Measurements from ENCODE around the gene ZIC2.

ZIC2 gene

DNA sequence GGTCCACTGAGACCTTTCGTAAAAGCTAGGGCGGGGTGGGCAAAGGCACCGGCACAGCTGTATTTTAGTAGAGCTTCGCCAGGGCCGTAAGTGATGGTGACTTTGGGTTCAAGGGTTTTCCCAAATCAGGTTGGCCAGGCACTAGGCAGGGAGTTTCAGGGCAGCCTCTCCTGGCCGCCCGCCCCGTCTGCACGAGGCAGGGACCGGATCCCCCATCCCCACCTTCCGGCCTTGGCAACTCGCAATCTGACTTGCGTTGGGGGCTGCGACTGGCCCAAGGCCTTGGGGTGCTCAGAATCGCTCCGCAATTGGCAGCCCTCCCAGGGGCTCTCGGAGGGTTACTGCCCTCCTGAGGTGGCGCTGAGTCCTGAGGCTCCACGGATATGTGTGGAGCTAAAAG is 6.0 kb upstream of the ZIC2 start:
- no peak for DNase-seq

GRCh38 chr13:99976575-99976974 is 5.0 kb upstream of the ZIC2 start:
- DNase-seq = no peak

- no peak for DNase-seq
Measured at GRCh38 chr13:99977334-99977911, 4.2 kb upstream of the ZIC2 start.

- no peak for DNase-seq
Measured at GRCh38 chr13:99977912-99978798, 3.4 kb upstream of the ZIC2 start.

DNA sequence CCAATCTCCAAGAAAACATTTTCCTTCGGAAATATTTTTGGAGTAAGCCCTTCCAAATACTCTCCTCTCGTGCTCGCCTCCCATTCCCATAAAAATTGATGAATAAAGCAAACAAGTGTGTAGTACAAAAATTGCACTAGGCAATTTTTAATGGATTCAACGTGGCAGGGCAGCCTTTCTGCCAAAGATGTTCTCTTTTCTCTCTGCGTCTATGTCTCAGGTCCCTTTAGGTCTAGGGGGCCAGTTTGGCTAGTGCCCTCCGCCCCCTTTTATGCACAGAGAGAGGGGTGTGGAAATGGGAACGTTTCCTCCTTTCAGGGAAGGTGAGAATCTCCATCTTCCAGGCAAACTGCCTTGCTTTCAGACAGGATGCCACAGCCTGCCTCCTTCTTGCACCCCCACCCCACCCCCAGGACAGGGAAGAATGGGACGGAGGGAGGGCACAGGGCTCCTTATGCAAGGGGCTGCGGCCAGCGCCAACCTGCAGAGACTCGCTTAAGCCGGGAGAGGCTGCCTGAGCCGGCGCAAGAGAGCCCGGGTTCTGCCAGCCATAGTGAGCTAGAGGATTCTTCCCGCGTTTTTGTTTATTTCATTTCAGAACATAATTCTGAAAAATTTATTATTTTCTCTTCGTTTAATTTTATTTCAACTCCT is 2.7 kb upstream of the ZIC2 start:
- DNase-seq = peak in 1 of 2 experiments; percentile 36

DNA sequence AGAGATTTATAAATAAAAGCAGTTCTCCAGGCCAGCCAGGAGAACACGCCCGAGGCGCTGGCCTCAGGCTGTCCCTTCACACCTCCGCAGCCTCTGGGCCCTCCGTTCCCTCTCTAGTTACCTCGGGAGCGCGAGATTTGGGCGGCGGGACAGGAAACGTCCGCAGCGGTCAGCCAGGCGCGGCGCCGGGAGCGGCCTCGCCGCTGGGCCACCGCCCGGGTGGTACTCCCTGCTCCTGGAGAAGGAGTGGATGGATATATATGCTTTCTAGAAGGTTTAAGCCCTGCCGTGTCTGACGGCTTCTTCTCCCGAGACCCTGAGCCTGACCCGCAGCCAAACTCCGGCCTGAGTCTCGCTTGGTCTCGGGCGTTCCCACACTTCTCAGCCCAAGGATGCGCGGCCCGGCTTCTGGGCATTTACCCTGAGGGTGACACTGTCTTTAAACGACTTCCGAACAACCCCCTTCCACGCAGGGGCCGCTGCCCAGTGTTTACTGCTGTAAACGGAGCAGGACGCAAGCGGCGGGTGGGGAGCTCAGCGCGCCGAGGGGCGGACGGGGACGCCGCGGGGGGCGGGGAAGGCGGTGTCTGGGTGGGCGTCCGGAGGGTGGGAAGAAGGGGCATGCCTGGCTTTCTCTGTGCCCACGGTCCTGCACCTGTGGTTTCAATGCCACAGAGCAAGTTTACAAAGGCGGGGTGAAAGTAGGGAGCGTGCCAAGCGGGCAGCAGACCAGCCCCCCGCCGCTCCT is 2.0 kb upstream of the ZIC2 start:
- DNase-seq = no peak

- DNase-seq = peak in 1 of 2 experiments; percentile 49
Measured at GRCh38 chr13:99980201-99980823, 1.3 kb upstream of the ZIC2 start.

DNA sequence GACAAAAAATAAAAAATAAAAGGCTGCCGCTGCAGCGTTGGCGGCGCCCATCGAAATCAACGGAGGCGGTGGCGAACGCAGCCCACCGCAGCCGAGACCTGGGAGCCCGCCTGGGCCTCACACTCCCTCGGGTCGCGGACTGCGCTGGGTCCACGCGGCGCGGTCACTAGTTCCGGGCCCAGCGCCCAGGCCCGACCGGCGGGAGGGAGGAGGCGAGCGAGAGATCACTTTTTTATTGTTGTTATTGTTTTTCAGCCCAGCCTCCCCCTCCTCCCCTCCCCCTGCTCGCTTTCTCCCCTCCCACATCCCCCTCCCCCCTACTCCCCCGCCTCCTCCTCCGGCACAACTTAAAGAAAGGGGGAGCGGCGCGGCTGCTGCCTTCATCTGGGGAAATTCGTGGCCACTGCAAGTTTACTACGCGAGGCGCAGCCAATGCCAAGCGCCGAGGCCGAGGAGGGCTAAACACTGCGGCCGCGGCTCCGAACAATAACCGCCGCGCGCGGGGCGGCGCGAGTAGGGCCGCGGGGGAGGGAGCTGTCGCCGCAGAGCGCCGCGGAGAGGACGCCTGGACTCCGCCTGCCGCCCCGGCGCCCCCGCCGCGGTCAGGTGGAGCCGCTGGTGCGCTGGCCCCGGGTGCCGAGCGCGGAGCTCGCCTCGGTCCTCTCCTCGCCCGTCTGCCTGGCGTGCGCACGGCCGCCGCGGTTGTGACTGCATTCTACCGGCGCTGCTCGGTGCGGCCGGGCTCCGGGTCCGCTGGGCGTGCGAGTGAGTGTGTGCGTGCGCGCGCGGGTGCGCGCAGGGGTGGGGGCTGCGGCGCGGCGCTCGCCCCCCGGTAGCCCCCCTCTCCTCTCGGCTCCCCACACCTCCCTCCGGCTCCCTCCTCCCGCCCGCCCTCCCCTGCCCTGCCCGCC is 505 bp upstream of the ZIC2 start:
- DNase-seq = no peak

GRCh38 chr13:99982036-99982730 is 599 bp downstream of the ZIC2 start:
- DNase-seq = no peak

GRCh38 chr13:99982731-99983498 is 1.3 kb downstream of the ZIC2 start:
- no peak for DNase-seq

DNA sequence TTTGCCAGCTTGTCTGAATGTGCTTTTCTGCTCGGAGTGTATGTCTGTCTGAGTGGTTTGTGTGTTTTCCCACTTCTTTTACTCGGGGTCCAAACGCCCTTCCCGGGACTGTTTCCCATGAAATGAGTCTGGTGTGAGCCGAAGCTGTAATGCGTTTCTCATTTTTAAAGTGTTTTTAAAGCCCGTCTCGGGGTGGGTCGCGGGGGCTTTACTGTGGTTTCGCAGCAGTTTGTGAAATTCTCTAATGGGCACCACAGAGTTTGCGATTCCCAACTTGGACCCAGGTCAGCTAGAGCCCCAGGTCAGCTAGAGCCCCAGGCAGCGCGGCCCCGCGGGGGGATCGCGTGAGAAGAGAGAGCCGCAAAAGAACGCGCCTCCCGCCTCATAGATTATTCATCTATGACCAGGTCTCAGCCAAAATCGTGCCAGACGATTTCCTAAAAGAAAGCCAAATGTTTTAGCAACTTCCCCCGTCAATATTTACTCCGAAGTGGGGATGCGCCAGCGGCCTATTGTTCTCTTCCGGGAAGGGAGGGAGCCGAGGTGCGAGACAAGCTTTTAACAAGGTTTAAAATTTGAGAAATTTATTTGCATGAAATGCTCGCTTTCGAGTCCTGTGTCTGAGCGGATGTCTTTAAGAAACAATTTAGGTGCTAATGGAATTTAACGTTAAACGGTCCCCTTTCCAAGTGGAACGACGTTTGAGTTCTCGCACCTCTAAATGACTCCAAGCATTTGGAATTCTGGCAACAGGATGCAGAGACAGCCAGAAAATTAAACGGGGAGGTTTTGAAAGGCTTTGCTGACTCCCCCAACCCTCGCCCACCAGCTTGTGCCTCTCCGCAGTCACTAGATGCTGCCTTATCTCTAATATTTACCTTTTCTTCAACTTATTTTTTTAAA is 2.2 kb downstream of the ZIC2 start:
- no peak for DNase-seq

GRCh38 chr13:99984461-99985240 is 3.1 kb downstream of the ZIC2 start:
- no peak for DNase-seq

DNA sequence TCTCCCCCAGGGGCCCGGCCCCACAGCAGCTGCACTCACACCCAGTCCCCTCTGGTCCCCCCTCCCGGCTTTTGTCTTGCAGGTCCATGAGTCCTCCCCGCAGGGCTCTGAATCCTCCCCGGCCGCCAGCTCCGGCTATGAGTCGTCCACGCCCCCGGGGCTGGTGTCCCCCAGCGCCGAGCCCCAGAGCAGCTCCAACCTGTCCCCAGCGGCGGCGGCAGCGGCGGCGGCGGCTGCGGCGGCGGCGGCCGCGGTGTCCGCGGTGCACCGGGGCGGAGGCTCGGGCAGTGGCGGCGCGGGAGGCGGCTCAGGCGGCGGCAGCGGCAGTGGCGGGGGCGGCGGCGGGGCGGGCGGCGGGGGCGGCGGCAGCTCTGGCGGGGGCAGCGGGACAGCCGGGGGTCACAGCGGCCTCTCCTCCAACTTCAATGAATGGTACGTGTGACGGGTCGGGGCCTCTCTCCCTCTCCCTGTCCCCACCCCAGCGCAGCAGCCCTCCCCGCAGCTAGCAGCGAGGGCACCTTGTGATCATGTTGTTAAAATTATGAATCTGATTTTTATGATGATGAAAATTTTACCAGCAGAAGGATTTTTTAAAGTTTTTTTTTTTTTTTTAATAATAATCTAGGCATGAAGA is 3.8 kb downstream of the ZIC2 start:
- no peak for DNase-seq

GRCh38 chr13:99985886-99986527 is 4.4 kb downstream of the ZIC2 start:
- no peak for DNase-seq

DNA sequence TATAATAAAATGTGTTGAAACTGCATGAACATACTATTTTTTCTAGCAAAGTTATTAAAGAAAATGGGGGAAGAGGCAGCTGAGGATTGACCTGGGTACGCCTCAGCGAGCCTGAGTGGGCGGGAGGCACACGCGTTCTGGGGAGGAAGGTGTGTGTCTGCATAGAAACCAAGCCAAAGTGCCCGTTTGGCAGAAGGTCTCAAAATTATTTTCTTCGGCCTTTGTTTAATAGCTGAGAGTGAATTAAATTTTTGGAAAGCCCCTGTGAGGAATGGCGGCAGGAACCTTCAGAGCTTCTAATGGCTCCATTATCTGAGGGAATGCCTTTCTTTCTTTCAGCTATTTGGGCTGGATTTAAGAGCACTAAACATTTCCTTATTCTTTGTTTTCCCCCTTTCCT is 5.2 kb downstream of the ZIC2 start:
- DNase-seq = no peak

DNA sequence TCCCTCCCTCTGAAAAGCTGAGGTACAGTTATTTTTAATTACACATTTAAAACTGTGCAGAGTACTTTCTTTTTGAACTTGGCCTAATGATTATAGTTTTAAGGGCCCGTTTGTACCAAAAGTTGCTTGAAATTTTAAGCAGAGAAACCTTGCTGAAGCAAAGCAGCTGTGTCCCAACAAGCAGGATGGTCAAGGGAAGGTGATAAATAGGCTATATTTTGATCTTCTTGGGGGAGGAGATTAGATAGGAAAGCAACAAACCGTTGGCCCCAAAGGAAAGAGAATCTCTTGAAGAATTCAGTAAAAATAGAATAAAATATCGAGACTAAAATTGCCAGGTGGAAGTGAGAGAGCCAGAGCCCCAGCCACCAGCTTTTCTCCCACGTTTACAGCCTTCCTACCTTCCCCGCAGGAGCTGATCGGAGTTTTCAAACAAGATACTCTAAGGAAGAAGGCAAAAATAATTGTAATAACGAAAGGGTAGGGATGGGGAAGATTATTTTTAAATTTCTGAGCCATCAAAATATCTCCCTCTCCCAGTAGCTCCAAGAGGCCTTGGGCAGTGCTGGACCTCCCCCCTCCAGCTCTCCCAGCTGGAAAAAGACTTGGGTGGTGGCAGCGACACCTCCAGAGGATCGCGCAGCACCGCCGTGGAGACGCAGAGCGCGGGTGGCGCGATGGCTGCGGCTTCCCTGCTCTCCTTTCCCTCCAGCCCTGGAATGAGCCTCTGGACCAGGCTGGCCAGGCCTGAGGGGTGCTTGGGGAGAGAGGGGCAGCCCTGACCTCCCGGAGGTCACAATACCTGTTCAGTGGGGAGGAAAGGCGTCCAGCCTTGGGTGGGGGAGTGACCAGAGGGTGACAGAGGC is 5.8 kb downstream of the ZIC2 start:
- DNase-seq = no peak
